HepG2 (cell line): Measurements from ENCODE around the gene NOXO1. TPM values are rescaled to one million over a fixed set of nuclear protein-coding genes. Genes with fewer than 3 reads are reported as not detected.

Experiments
- ATAC-seq: fragments of 200-7000 bp; cut with Tn5 transposase; 3 replicates; pipeline ENCODE4 v1.9.1; 2020; ENCODE audit warnings: mild to moderate bottlenecking, moderate library complexity
- BruUV-seq: library from RNA; stranded (reverse); fragments of 400-500 nt; replicated peaks from 2 replicates; lab custom pipeline; 2021; lab: Mats Ljungman, UMichigan
- CTCF ChIA-PET: fragments of 300-600 bp; formaldehyde crosslinking; extraction: SDS; loops from one replicate; lab custom pipeline; 2021; ENCODE audit warnings: low total read pairs, inconsistent platforms, low intra/inter-chr PET ratio; lab: Yijun Ruan, JAX
- POLR2A ChIA-PET: fragments of 350-600 bp; sonication (Branson Sonifier 250); formaldehyde crosslinking; loops from one replicate; lab custom pipeline; 2020; ENCODE audit warnings: antibody characterized with exemption, inconsistent platforms; lab: Yijun Ruan, JAX
- DNase-seq: peaks from one replicate; pipeline ENCODE4 v3.0.0-alpha.2; 2015; ENCODE audit warnings: low spot score
- FAIRE-seq: peaks from 3 replicates; lab custom pipeline; 2011; peaks lifted over from hg19 to GRCh38; lab: Jason Lieb, UNC
- H2AFZ ChIP-seq: one replicate; pipeline ENCODE4 v1.6.1; 2011; ENCODE audit warnings: low read length, inconsistent platforms
- H3K27ac ChIP-seq: fragments of 300-600 bp; 3 replicates; pipeline ENCODE4 v1.8.0; 2011; ENCODE audit warnings: mixed run types, mild to moderate bottlenecking, mixed read lengths, low read length, inconsistent platforms; ENCODE audit not compliant: insufficient read depth; ENCODE audit errors: extremely low read length
- H3K27me3 ChIP-seq, 2 experiments: fragments of 200-600 bp in 1 of 2; 2 replicates in 1 of 2; 3 replicates in 1 of 2; pipeline versions ENCODE4 v1.6.0 to v1.8.0; 2011; ENCODE audit warnings: low read length in 2 of 2, mild to moderate bottlenecking in 2 of 2, moderate library complexity in 2 of 2, inconsistent platforms in 1 of 2; ENCODE audit not compliant: insufficient read depth in 2 of 2, control insufficient read depth in 1 of 2
- H3K36me3 ChIP-seq, 2 experiments: fragments of 200-600 bp in 1 of 2; replicated peaks in 1 of 2; 2 replicates in 1 of 2; 3 replicates in 1 of 2; pipeline versions ENCODE4 v1.5.1 to v1.8.0; 2011; ENCODE audit warnings: low read length in 2 of 2, inconsistent platforms in 1 of 2; ENCODE audit not compliant: insufficient read depth in 2 of 2, control insufficient read depth in 1 of 2
- H3K4me1 ChIP-seq: 2 replicates; pipeline ENCODE4 v1.5.1; 2012; ENCODE audit warnings: low read length, inconsistent platforms; ENCODE audit not compliant: insufficient read depth
- H3K4me2 ChIP-seq: 2 replicates; pipeline ENCODE4 v1.6.0; 2011; ENCODE audit warnings: low read depth, low read length, inconsistent platforms
- H3K4me3 ChIP-seq, 3 experiments: fragments of 200-600 bp in 1 of 3; sonication (generic), shearing (Covaris generic) in 1 of 3; replicated peaks in 1 of 3; 2 replicates each; pipeline ENCODE4 v1.5.1; 2011 to 2016; ENCODE audit warnings: low read length in 3 of 3, inconsistent platforms in 2 of 3, low read depth in 2 of 3, mild to moderate bottlenecking in 2 of 3, control low read depth in 1 of 3, mixed read lengths in 1 of 3; ENCODE audit not compliant: insufficient read depth in 1 of 3
- H3K79me2 ChIP-seq: one replicate; pipeline ENCODE4 v1.6.1; 2011; ENCODE audit warnings: low read length, inconsistent platforms; ENCODE audit not compliant: insufficient read depth
- H3K9ac ChIP-seq: 2 replicates; pipeline ENCODE4 v1.6.0; 2011; ENCODE audit warnings: mild to moderate bottlenecking, low read depth, low read length, inconsistent platforms; ENCODE audit not compliant: insufficient read depth
- H3K9me3 ChIP-seq: 2 replicates; pipeline ENCODE4 v1.5.1; 2012; ENCODE audit warnings: mild to moderate bottlenecking, low read length
- H4K20me1 ChIP-seq: 2 replicates; pipeline ENCODE4 v1.6.0; 2011; ENCODE audit warnings: inconsistent platforms, mild to moderate bottlenecking, low read length, moderate library complexity; ENCODE audit not compliant: insufficient read depth
- AGO2 ChIP-seq: fragments of 200-400 bp; formaldehyde crosslinking; optimal IDR thresholded peaks from 2 replicates; pipeline ENCODE3; 2017; ENCODE audit warnings: mild to moderate bottlenecking, low read depth, low read length, moderate library complexity
- ATF4 ChIP-seq, 2 experiments: fragments of 450-650 bp in 1 of 2; sonication (generic) in 1 of 2; formaldehyde crosslinking; IDR thresholded peaks; 2 replicates each; pipeline versions ENCODE4 v1.5.0 to v1.8.0; 2020 to 2022; ENCODE audit warnings: mild to moderate bottlenecking in 1 of 2, missing genetic modification reagents in 1 of 2
- CREM ChIP-seq, 2 experiments: sonication (generic) in 1 of 2; formaldehyde crosslinking in 1 of 2; IDR thresholded peaks; 2 replicates each; pipeline versions ENCODE4 v1.4.0 to v1.6.1; 2016 to 2020; ENCODE audit warnings: antibody characterized with exemption in 1 of 2, mild to moderate bottlenecking in 1 of 2, missing genetic modification reagents in 1 of 2
- HDAC2 ChIP-seq: sonication (generic); formaldehyde crosslinking; IDR thresholded peaks from 2 replicates; pipeline ENCODE4 v1.4.0; 2020; ENCODE audit warnings: missing genetic modification reagents
- KDM1A ChIP-seq: IDR thresholded peaks from 2 replicates; pipeline ENCODE4 v1.6.1; 2016; ENCODE audit warnings: missing compliant biosample characterization
- PHF21A ChIP-seq: sonication (generic); formaldehyde crosslinking; IDR thresholded peaks from 2 replicates; pipeline ENCODE4 v1.5.0; 2020; ENCODE audit warnings: mild to moderate bottlenecking, missing genetic modification reagents
- PRPF4 ChIP-seq: fragments of 200-400 bp; formaldehyde crosslinking; IDR thresholded peaks from 2 replicates; pipeline ENCODE4 v1.6.1; 2016; ENCODE audit warnings: low read length, low read depth; ENCODE audit not compliant: poor library complexity, severe bottlenecking
- RAD21 ChIP-seq: fragments of 450-650 bp; formaldehyde crosslinking; IDR thresholded peaks from 2 replicates; pipeline ENCODE4 v1.5.0; 2020; ENCODE audit warnings: mild to moderate bottlenecking
- RBM22 ChIP-seq: fragments of 200-400 bp; formaldehyde crosslinking; optimal IDR thresholded peaks from 2 replicates; pipeline ENCODE3; 2017; ENCODE audit warnings: mild to moderate bottlenecking, low read length, moderate library complexity
- SNAPC5 ChIP-seq: sonication (generic); formaldehyde crosslinking; IDR thresholded peaks from 2 replicates; pipeline ENCODE4 v1.8.1; 2023; ENCODE audit warnings: mild to moderate bottlenecking, missing genetic modification reagents, borderline replicate concordance
- SRSF1 ChIP-seq: fragments of 200-400 bp; formaldehyde crosslinking; optimal IDR thresholded peaks from 2 replicates; pipeline ENCODE3; 2017; ENCODE audit warnings: mild to moderate bottlenecking, low read depth, low read length, moderate library complexity
- THAP7 ChIP-seq: sonication (generic); formaldehyde crosslinking; IDR thresholded peaks from 2 replicates; pipeline ENCODE4 v1.8.1; 2023; ENCODE audit warnings: mild to moderate bottlenecking, missing genetic modification reagents
- UBTF ChIP-seq: sonication (generic); formaldehyde crosslinking; IDR thresholded peaks from 2 replicates; pipeline ENCODE4 v1.4.0; 2020; ENCODE audit warnings: mild to moderate bottlenecking, missing genetic modification reagents
- ZNF235 ChIP-seq: sonication (generic); formaldehyde crosslinking; IDR thresholded peaks from 2 replicates; pipeline ENCODE4 v1.8.1; 2023; ENCODE audit warnings: mild to moderate bottlenecking, missing genetic modification reagents, borderline replicate concordance
- ZNF501 ChIP-seq: sonication (generic); formaldehyde crosslinking; IDR thresholded peaks from 2 replicates; pipeline ENCODE4 v1.5.1; 2020; ENCODE audit warnings: mild to moderate bottlenecking, moderate library complexity, missing genetic modification reagents
- ZNF614 ChIP-seq: IDR thresholded peaks from 2 replicates; pipeline ENCODE4 v1.6.1; 2018; ENCODE audit warnings: missing biosample characterization, missing genetic modification reagents, inconsistent platforms, borderline replicate concordance
- ZNF674 ChIP-seq: sonication (generic); formaldehyde crosslinking; IDR thresholded peaks from 2 replicates; pipeline ENCODE4 v1.5.0; 2020; ENCODE audit warnings: low read depth, mild to moderate bottlenecking, missing genetic modification reagents
- ZSCAN5A ChIP-seq: sonication (generic); formaldehyde crosslinking; IDR thresholded peaks from 2 replicates; pipeline ENCODE4 v1.8.0; 2022; ENCODE audit warnings: mild to moderate bottlenecking, missing genetic modification reagents, borderline replicate concordance
- WGBS: methylation state at CpG from one replicate; pipeline ENCODE4 v1.1.6; 2017; ENCODE audit warnings: low lambda C conversion rate; 5-methylcytosine and 5-hydroxymethylcytosine counted together
- in situ Hi-C: cut with HindIII; loops from 2 replicates; pipeline ENCODE4 v1.10.0; 2017; ENCODE audit warnings: low pct_unique_long_range_greater_than_20kb; ENCODE audit not compliant: extremely low pct_ligation_motif_present
- intact Hi-C: fragments of 100-400 bp; cut with micrococcal nuclease; formaldehyde crosslinking; loops from one replicate; pipeline ENCODE4 v1.10.0; 2022; ENCODE audit not compliant: unreplicated experiment
- polyA plus RNA-seq, 8 experiments: library from polyadenylated mRNA; depleted of rRNA in 3 of 8; stranded (reverse) in 7 of 8; unstranded in 1 of 8; fragments of >200 nt; fragmentation: Illumina TruSeq in 4 of 8; extraction: Trizol in 4 of 8; gene quantifications; 2 replicates each; pipeline versions ENCODE4 v1.2.1 to v1.2.3, GENCODE V29; 2011 to 2016; ENCODE audit warnings: low read depth in 4 of 8, missing spikeins in 1 of 8, mixed read lengths in 1 of 8; ENCODE audit not compliant: insufficient read depth in 1 of 8
- total RNA-seq, 5 experiments: library from RNA; depleted of rRNA; stranded (reverse); fragments of >200 nt; fragmentation: Illumina TruSeq; extraction: Trizol; gene quantifications; 2 replicates each; pipeline ENCODE4 v1.2.3, GENCODE V29; 2016; ENCODE audit warnings: low read depth in 1 of 5

Gene NOXO1
- total and polyA plus RNA-seq, 2 of the 13 experiments (the other 11 are each of a cell fraction or from before 2014, with no cell fraction given), result 0.69 to 1.4 TPM

- intact Hi-C loops (no loop called here), in situ Hi-C loops (loop anchor here (5.0 kb wide), 3 partner anchors 33 to 123 kb away; partner anchors contain the start of gene RAB26)
- no peak overlapping the region for H3K27ac ChIP-seq
- no peak for FAIRE-seq
- H3K79me2 ChIP-seq, result peaks cover 3% of the 10 kb centered on the region
- H2AFZ ChIP-seq, result peak overlapping the region; percentile 54
- H3K4me3 ChIP-seq, result peak overlapping the region; percentile 42 to 68 (median 49)
- no peaks in the 10 kb centered on the region for H3K36me3 ChIP-seq
- H3K4me2 ChIP-seq, result peak overlapping the region; percentile 75
- H3K9me3 ChIP-seq, result no peaks in the 10 kb centered on the region
- WGBS, result 16% methylated on average over 12 of the region's 12 CpGs
- ATAC-seq, result no peak
- H4K20me1 ChIP-seq, result 0 out of 2 replicates have a peak, but pooled peaks cover 7% of the 10 kb centered on the region
- POLR2A ChIA-PET, result interaction anchor here (1.0 to 6.2 kb wide), 8 partner anchors 9 to 131 kb away, joined by 3 to 62 read pairs (median 6); partner anchors contain the start of genes NTHL1, RPS2, TRAF7 and TSC2
- BruUV-seq, result no TSS peak
- H3K9ac ChIP-seq, result peak overlapping the region; percentile 58; the same call in 1 of the 2 replicates
- no peak for DNase-seq
- peaks cover 3 to 27% of the 10 kb centered on the region in 2 experiments; a peak in 4 of 5 replicates for H3K27me3 ChIP-seq
- CTCF ChIA-PET, result interaction anchor here (1.8 to 1.9 kb wide), 2 partner anchors 23 to 32 kb away, joined by 7 to 15 read pairs; partner anchors contain the start of genes NTHL1 and TSC2
- peaks cover 76% of the 10 kb centered on the region for H3K4me1 ChIP-seq
- TF ChIP-seq ATF4 (CRISPR knock-in tag; IDR thresholded peaks at IDR 0.05), result no peak
- no peak for TF ChIP-seq ZNF501
- no peak for TF ChIP-seq PRPF4
- no peak for TF ChIP-seq HDAC2
- TF ChIP-seq ZNF674 (CRISPR knock-in tag), result no peak
- TF ChIP-seq RAD21 (CRISPR knock-in tag), result no peak
- no peak for TF ChIP-seq ZSCAN5A
- TF ChIP-seq KDM1A, result no peak
- TF ChIP-seq ZNF614, result no peak
- no peak for TF ChIP-seq ZNF235 (CRISPR knock-in tag)
- TF ChIP-seq SNAPC5 (CRISPR knock-in tag), result no peak
- TF ChIP-seq THAP7, result no peak
- TF ChIP-seq CREM (IDR thresholded peaks at IDR 0.05), result no peak
- TF ChIP-seq CREM (CRISPR knock-in tag; IDR thresholded peaks at IDR 0.05), result no peak
- peak; percentile 33 for TF ChIP-seq SRSF1
- peak; percentile 42; the same call in 1 of the 2 replicates for TF ChIP-seq UBTF (CRISPR knock-in tag)
- TF ChIP-seq RBM22, result no peak
- TF ChIP-seq PHF21A (CRISPR knock-in tag), result no peak
- TF ChIP-seq AGO2, result no peak
These were observed 42.8 kb upstream of the NOXO1 start for GRCh38 chr16:2024032-2024420.
